ENCODE results near the gene FAM241B.

The FAM241B gene, protein sequence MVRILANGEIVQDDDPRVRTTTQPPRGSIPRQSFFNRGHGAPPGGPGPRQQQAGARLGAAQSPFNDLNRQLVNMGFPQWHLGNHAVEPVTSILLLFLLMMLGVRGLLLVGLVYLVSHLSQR

DNA sequence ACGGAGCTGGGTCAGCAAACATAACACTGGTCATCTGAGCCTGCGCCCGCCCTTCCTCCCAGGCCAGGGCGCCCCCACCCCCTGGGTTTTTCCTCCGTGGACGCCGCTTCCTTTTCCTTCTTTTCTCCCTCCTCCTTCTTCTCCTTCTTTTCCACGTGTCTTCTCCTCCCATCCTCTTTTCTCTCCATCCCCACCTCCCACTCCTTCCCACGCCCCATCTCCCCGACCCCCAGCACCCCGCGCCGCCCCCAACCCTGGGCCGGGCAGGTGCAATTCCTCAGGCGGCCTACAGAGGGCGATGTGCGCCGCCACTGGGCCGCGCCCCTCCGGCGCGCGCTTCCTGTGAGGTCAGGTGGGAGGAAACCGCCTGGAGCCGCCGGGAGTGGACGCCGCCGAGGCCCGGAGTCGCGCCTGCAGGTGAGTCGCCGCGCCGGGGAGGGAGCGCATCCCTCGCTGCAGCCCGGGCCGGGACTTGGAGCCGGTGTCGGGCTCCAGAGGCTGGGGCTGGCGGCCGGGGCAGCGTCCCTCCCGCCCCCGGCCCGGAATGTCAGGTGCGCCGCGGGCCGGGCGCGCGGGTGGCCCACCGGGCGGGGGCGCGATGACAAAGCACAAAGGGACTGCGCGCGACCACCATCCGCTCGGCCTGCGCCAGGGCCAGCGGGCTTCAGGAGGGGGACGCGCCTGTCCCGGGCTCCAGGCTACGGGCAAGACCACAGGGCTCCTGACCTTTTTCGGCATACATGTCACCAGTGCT is at the start of gene FAM241B:
TSS of gene FAM241B (plus strand) at position 351 of the 754 bp plus-strand sequence. CDS start 1,497 bp downstream, outside the sequence.
- peak; percentile 66 for DNase-seq (ENCODE audit: low spot score)

DNA sequence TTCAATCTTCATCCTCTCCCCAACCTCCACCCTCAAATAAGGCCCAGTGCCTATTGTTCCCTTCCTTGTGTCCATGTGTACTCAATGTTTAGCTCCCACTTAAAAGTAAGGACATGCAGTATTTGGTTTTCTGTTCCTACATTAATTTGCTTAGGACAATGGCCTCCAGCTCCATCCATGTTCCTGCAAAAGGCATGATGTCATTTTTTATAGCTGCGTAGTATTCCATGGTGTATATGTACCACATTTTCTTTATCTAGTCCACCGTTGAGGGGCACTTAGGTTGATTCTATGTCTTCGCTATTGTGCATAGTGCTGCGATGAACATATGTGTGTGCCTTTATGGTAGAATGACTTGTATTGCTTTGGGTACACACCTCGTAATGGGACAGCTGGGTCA is 49.6 kb upstream of the FAM241B start:
- no peak for DNase-seq (ENCODE audit: low spot score)

DNA sequence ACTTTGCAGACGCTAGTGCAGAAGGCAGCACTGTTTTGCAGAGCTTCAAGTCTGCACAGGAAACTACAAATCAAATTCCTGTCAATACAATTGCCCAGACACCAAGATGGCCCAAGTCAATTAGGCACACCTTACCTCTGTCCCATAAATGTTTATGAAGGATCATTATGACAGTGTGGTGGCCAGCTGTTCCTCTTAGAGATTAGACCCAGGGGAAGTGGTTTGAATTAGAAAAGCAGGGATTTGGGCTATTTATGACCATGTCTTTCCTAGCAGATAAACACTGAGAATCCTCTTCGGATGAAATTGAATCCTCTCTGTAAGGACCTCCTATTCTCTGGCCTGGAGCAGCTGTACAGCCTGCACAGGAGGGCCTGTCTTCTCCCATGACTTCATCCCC is 46.9 kb upstream of the FAM241B start:
- no peak for DNase-seq (ENCODE audit: low spot score)

DNA sequence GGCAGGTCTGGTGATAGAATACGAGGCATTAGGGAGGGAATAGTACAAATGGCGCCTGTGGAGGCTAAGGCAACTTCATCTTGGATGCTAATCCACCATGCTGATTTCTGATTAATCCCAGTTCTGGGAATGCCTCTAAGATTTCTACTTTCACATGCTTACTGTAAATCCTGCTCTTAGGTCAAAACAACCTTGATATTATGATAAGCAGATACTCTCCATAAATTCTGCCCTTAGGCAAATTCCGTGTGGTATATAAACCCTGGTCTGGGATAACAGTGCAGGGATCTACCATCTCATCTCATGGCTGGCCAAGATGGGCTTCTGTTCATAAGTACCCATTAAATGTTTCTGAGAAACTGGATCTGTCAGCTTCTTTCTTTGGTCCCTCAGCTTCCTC is 45.4 kb upstream of the FAM241B start:
- DNase-seq (ENCODE audit: low spot score), result no peak

DNA sequence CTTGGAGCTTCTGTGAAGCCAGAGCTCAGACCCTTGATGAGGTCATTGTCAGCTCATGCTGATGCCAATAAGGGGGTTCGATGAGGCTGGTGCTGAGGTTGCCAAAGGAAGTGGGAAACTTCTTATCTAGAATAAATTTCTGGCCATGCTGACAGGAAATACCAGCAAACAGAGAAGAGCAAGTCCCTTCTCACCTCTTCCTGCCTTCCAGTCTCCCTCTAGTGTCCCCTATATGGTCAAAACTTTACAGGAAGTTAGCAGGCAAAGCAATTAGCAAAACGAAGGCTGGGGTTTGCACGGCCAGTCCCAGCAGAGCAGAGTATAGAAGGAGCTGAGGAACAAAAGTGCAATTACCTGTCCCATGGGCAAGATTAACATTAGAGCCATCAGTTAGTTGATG is 41.7 kb upstream of the FAM241B start:
- DNase-seq (ENCODE audit: low spot score), result no peak

DNA sequence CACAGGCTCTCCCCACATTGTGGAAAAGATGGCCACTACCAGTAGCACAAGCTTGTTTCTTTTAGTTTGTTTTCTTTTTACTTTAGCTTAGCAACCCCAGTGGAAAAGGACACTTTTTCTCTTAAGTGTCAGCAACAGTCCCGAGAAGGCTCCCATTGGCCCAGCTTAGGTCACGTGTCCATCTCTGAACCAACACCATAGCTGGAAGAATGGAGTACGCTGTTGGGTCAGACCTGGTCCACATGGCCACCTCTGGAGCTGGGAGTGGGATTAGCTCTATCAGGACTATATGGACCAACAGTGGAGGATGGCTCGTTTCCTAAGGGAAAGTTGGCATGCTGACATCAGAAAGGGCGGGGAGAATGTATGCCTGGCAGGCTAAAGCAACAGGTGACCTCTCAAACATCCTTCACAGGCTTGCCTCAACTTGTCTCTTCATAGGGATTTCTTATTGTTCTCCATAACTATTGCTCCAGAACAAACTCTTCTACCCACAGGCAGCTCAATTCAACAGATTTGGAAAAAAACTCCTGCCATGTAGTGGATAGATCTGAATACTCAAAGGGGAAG is 29.2 kb upstream of the FAM241B start:
- DNase-seq (ENCODE audit: low spot score), result no peak

DNA sequence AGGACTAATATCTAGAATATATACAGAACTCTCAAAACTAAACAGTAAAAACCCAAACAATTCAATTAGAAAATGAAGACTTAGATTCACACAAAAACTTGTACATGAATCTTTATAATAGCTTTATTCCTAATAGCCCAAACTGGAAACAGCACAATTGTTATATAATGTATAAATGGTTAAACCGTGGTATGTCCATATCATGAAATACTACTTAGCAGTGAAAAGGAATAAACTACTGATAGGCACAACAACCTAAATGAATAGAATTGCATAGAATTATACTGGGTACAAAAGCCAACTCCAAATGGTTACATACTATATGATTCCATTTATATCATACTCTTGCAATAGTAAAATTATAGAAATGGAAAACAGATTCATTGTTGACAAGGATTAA is 21.0 kb upstream of the FAM241B start:
- no peak for DNase-seq (ENCODE audit: low spot score)

DNA sequence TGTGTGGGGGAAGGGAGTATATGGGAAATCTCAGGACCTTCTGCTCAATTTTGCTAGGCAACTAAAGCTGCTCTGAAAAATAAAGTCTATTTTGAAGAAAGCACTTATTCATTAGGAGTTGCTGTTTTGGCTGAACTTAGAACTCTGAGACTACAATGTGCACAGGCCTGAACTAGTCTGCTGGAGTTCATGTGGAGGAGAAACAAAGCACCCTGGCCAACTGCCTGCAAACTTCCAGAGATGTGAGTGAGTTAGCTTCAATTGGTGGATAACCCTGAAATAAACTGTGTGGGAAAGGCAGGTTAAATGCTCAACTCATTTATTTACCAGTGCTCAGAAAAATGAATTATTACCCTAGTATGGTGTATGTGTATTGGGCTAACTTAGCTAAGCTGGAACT is 17.3 kb upstream of the FAM241B start:
- DNase-seq (ENCODE audit: low spot score), result no peak

DNA sequence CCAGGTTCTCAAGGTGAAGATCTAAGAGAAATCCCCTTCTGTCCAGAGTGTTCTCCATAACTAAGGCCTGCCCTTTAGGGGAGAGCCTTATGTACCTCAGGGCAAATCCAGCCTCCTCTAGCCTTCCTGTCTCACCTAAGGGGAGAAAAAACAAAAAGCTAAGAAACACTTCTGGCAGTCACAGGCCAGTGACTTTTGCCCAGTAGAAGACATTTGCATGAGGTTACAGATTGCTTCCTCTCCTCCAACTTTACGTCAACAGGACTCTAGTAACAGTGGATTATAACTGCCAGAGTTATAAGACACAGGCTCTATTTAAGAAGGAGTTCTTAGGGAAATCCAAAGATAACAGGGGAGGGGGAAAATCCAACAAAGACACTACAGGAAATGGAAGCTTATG is 15.9 kb upstream of the FAM241B start:
- DNase-seq (ENCODE audit: low spot score), result no peak

DNA sequence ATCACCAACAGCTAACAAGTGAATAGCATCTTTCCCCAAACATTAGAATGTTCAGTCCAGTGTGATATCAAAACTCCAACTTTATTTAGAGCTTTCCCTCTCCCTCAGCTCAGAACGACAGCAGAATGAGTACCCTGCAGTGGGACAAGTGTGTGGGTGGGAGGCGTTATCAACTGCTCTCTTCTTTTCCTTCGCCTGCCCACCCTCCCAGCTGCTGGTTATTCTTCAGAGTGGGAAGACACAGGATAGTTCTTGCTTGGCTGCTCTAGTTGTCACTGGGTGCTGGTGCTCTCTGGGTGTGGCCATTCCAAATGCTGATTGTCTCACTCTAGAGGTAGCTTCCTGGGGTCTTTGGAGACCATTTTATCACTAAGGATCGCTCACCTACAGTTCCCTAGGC is 13.7 kb upstream of the FAM241B start:
- no peak for DNase-seq (ENCODE audit: low spot score)

DNA sequence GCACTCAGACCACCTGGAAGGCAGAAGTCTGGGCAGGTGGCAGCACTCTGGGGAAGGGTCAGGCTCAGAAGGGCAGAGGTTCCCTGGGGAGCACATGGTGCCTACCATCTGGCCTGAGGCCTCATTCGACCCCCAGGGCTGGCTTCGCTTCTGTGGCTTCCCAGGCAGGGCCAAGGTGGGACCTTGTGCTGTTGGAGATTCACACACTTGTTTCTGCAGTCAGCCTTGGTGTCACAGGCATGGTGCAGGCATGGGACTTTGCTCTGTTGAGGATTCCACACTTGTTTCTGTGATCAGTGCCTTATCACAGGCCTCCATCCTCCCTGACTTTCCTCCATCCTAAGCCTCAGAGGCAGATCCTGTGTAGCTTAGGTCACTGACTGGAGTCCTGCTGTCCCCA is 11.3 kb upstream of the FAM241B start:
- DNase-seq (ENCODE audit: low spot score), result no peak

DNA sequence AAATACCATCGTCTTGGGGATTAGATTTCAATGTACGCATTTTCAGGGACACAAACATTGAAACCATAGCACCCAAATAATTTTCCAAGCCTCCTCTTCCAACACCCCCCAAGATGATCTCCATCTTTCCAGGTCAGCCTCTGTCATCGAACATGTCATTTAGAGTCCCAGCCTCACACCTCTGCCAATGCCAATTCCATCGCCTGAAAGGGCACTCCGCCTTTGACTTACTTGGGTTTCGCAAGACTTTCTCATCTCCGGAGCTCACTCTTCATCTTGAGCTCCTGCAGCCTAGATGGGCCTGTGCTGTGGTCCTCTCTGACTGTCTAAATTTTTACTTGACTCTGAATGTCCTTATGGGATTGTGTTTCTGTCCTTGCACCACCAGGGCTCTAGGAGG is 10.4 kb upstream of the FAM241B start:
- DNase-seq (ENCODE audit: low spot score), result no peak

DNA sequence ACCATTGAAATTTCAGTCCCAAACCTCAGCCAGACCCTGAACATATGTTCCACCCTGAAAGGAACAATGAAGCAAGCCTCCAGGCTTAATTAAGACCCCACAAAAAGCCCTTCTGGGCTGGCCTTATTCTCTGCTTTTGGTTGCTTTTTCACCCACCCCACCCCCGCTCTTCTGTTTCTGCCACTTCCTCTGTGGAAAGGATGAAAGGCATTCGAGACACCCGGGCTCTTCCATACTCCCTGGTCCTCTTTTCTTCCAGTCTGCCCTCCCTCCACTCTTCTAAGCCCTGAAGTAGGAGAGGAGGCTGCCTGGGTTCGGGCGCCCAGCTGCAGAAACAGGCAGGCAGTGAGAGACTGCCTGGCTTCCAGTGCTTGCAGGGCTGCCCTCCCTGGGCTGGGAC is 9.4 kb upstream of the FAM241B start:
- no peak for DNase-seq (ENCODE audit: low spot score)

DNA sequence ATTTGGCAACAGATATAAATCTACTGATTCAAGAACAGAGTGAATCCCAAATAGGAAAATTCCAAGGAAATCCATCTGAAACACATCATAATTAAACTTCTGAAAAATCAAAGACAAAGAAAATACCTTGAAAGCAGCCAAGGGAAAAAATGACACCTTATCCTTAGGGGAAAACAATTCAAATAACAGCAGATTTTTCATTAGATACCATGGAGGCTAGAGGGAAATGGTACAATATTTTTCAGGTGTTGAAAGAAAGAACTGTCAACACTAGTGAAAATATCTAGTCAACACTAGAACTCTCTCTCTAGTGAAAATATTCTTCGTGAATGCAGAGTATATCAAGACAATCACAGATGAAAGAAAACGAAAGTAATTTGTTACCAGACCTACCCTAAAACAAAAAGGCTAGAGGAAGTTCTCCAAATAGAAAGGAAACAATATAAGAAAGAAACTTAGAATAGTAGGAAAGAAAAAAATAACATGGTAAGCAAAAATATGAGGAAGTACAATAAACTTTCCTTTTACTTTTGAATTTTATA is 5.7 kb upstream of the FAM241B start:
- DNase-seq (ENCODE audit: low spot score), result no peak

DNA sequence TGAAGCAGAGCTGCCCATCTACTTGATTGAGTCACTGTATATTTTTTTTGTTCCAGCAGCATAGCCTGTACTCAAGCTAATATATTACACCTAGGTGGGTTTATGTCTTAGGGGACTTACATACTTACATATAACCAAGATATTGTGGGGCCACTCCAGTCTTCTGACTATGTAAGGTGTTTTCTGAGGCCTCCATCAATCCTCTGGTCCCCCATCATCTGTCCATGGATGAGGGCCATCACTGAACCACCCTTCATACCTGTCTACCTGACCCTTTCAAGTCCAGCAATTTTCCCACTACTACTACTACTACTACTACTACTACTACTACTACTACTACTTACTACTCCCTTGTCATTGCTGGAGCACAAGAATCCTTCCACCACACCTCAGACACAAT is 3.2 kb upstream of the FAM241B start:
- DNase-seq (ENCODE audit: low spot score), result no peak

DNA sequence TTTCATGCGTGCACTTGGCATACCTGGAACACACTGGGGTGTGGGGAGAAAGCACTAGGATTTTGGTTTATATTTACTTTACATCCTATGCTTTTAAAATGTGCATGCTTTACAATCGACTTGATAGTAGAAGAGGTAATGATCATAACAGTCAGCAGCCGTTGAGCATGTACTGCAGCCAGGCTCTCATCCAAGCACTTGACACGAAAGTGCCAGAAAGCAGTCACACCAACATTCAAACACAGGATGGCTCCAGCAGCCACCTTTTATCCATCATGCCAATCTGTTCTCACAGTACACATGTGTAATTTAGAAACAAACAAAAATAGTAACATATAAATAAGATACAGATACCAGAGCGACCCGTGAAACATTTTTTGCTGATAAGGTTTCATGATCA is 1.2 kb upstream of the FAM241B start:
- DNase-seq (ENCODE audit: low spot score), result no peak

DNA sequence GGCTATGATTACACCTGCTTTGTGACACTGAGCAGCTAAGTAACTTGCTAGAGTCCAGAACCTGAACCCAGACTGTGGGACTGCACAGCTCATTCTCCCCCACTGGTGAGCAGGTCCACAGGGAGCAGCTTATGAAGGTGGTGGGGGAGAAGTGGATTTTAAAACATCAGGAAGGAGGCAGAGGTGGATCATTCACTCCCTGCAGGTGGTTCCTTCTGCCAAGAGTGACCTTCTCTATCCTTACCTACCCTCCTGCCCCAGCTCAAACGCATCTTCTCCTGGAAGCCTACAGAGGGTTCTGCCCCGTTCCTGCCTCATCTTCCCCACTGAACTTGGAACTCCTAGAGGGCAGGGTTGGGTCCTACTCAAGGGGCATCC is 539 bp upstream of the FAM241B start:
- DNase-seq (ENCODE audit: low spot score), result no peak

DNA sequence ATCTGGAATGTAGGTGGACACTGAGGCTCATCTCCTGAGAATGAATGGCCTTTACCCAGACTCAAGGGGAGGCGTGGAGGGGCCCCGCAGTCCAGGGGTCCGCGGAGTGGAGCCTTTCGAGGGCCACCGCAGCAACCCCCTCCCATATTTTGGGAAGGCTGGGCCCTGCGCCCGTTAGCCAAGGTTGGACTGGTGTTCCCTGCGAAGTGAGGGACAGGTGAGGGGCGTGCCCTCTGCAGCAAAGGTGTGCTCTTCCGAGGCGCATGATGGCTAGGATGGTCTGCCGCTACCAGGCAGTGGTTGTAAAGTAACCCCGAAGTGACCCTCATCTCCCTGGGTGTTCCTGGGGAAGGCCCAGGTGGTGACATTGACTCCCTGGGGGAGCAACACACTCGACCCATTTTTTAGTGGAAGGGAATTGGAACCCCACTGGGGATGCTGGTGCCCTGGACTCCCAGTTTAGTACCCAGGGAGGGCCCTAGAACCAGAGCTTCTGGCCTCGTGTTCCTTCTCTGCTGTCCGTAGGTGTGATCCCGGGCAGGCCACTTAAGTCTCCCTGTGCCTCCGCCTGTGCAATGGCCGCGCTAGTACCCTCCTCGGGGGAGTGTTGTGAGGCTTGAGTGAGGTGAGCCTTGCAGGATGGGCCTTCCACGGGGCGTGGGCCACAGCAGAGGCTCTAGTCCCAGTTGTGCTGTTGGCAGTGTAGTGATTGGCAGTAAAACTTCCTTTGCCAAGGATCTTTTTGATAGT is 779 bp downstream of the FAM241B start:
- no peak for DNase-seq (ENCODE audit: low spot score)

DNA sequence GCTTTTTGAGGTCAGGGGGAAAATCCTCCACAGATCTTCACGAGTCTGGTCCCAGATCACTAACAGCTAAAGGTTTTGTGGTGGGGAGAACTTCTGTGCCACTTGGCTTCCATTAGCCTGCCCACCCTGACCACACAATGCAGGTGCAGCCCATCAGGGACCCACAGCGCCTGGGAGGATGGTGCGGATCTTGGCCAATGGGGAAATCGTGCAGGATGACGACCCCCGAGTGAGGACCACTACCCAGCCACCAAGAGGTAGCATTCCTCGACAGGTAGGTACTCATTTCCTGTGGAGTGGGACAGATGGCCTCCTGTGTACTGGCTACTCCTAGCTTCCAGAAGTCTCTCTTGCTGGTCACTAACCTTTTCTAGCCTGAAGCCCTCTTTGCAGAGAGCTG is 1.5 kb downstream of the FAM241B start:
- DNase-seq (ENCODE audit: low spot score), result no peak

DNA sequence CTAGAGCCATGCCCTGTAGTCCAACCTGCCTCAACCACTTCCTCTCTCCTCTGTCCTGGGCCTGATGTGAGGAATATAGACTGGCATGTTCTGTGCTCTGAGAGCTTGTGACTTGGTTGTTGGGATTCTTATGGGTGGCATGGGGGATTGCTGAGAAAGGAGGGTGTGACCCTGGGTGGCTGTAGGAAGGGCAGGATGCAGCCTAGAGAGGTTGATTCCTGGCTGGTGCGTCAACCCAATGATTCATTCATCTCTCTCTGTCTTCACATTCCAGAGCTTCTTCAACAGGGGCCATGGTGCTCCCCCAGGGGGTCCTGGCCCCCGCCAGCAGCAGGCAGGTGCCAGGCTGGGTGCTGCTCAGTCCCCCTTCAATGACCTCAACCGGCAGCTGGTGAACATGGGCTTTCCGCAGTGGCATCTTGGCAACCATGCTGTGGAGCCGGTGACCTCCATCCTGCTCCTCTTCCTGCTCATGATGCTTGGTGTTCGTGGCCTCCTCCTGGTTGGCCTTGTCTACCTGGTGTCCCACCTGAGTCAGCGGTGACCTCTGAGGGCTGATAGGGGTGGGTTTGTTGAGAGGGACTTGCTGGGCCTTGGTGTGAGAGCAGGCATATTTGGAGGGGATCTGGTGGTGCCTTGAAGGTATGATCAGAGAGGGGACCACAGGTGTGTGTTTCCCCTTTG is 2.6 kb downstream of the FAM241B start:
- DNase-seq (ENCODE audit: low spot score), result no peak

DNA sequence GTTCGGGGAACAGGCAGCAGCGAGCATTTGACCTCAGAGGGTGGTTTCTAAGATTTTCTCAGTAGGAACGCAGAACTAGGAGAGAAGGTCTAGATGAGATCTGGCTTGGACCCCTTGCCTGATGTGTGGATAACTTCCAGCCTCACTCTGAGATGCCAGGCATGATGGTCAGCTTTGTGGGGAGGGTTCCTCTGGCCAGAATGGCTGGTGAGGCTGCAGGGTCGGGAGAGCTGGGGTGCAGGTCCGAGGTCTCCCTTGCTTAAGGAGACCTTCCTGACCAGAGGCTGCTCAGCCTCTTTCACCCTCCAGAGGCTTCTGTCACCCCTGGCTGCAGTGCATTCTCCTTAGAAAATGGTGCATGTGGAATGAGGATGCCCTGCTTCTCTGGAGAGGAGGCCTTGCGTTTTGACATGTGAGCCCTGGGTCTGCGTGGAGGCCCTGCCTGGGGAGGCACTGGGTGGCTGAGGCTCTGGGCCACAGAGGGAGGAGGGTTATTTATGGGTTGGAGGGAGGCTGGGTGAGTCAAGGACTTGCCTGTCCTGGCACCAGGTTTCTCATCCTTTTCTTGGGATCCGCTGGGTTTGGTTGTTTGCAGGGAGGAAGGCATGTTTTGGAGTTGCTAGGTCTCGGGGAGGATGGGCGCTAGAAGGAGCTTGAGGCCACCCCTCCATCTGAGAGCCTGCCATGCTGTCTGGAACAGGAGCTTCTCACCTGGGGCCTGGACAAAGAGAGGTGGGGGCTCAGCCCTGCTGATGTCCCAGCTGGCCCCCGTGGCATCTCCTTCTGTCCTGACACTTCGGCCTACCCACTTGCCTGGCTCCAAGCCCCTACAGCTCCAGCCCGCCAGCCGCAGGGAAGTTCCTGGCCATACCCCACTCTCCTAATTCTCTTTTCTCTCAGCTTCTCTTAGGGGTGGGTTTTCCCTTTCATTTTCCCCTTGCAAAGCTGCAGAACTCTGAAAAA is 3.9 kb downstream of the FAM241B start:
- DNase-seq (ENCODE audit: low spot score), result no peak

Data from hepatic stellate cell (primary cell).